Panc1 (cell line): Measurements from ENCODE around the gene MAPK14. TPM values are rescaled to one million over a fixed set of nuclear protein-coding genes. Genes with fewer than 3 reads are reported as not detected.

Experiments
- ATAC-seq: fragments of 200-7000 bp; cut with Tn5 transposase; 2 replicates; pipeline ENCODE4 v1.9.1; 2020; ENCODE audit warnings: mild to moderate bottlenecking, moderate library complexity
- BruUV-seq: library from RNA; stranded (reverse); fragments of 400-500 nt; replicated peaks from 2 replicates; lab custom pipeline; 2021; lab: Mats Ljungman, UMichigan
- CTCF ChIA-PET: fragments of 300-600 bp; sonication (Branson Sonifier 250); formaldehyde crosslinking; loops from one replicate; lab custom pipeline; 2022; ENCODE audit warnings: antibody characterized with exemption; lab: Charles Lee
- POLR2A ChIA-PET: fragments of 300-600 bp; sonication (Branson Sonifier 250); formaldehyde crosslinking; loops from one replicate; lab custom pipeline; 2022; ENCODE audit warnings: antibody characterized with exemption; lab: Charles Lee
- DNase-seq: peaks from one replicate; pipeline ENCODE4 v3.0.0-alpha.2; 2010; ENCODE audit warnings: low read depth, low spot score
- H3K27ac ChIP-seq: 2 replicates; pipeline ENCODE4 v1.5.1; 2011; ENCODE audit warnings: mild to moderate bottlenecking, low read length, inconsistent platforms
- H3K27me3 ChIP-seq: fragments of 200-500 bp; sonication (Bioruptor generic); 2 replicates; pipeline ENCODE4 v1.6.0; 2014; ENCODE audit warnings: low read length, inconsistent platforms; ENCODE audit not compliant: control insufficient read depth, insufficient read depth
- H3K36me3 ChIP-seq: fragments of 200-500 bp; sonication (Bioruptor generic); 2 replicates; pipeline ENCODE4 v1.5.1; 2014; ENCODE audit warnings: inconsistent platforms, mild to moderate bottlenecking, low read length, moderate library complexity; ENCODE audit not compliant: control insufficient read depth, insufficient read depth
- H3K4me1 ChIP-seq: 2 replicates; pipeline ENCODE4 v1.5.1; 2011; ENCODE audit warnings: inconsistent platforms, mild to moderate bottlenecking, low read length, moderate library complexity; ENCODE audit not compliant: control insufficient read depth, insufficient read depth
- H3K4me3 ChIP-seq, 2 experiments: 2 replicates each; pipeline ENCODE4 v1.5.1; 2011 to 2012; ENCODE audit warnings: low read depth in 2 of 2, low read length in 2 of 2, mild to moderate bottlenecking in 2 of 2, inconsistent platforms in 1 of 2, moderate library complexity in 1 of 2
- H3K9me3 ChIP-seq: fragments of 200-500 bp; sonication (Bioruptor generic); 2 replicates; pipeline ENCODE4 v1.5.1; 2014; ENCODE audit warnings: low read depth, mild to moderate bottlenecking, inconsistent platforms, low read length, moderate library complexity; ENCODE audit not compliant: control insufficient read depth, insufficient read depth
- CTCF ChIP-seq: fragments of 450-650 bp; IDR thresholded peaks from 2 replicates; pipeline ENCODE4 v1.5.1; 2017; ENCODE audit warnings: mild to moderate bottlenecking
- POLR2AphosphoS5 ChIP-seq: IDR thresholded peaks from 2 replicates; pipeline ENCODE4 v1.6.1; 2012; ENCODE audit warnings: mild to moderate bottlenecking, low read depth, low read length, moderate library complexity
- REST ChIP-seq, 2 experiments: IDR thresholded peaks; 2 replicates each; pipeline ENCODE4 v1.6.1; 2011 to 2012; ENCODE audit warnings: low read depth in 2 of 2, control low read depth in 1 of 2, low read length in 1 of 2, mild to moderate bottlenecking in 1 of 2, moderate library complexity in 1 of 2; ENCODE audit not compliant: insufficient read depth in 1 of 2
- SIN3A ChIP-seq: IDR thresholded peaks from 2 replicates; pipeline ENCODE4 v1.6.1; 2012; ENCODE audit warnings: low read depth, mild to moderate bottlenecking, low read length, moderate library complexity, borderline replicate concordance; ENCODE audit not compliant: insufficient read depth
- TCF7L2 ChIP-seq: IDR thresholded peaks from 2 replicates; pipeline ENCODE4 v1.6.1; 2011; ENCODE audit warnings: mild to moderate bottlenecking, low read depth, low read length, inconsistent platforms
- in situ Hi-C: cut with HindIII; loops from 2 replicates; pipeline ENCODE4 v1.10.0; 2016; ENCODE audit warnings: low sequenced_read_pairs, low pct_unique_long_range_greater_than_20kb
- intact Hi-C: fragments of 100-400 bp; cut with micrococcal nuclease; formaldehyde crosslinking; loops from one replicate; pipeline ENCODE4 v1.10.0; 2022; ENCODE audit not compliant: unreplicated experiment
- total RNA-seq: library from RNA; stranded (reverse); gene quantifications from one replicate; pipeline ENCODE4 v1.2.1, GENCODE V29; 2021; ENCODE audit not compliant: unreplicated experiment

Gene MAPK14
- total RNA-seq, 1 experiment from 2014 or later, result 42.3 TPM

- no TSS peak for BruUV-seq
- H3K27me3 ChIP-seq, result peaks cover 2% of the 10 kb centered on the region; the same call in 1 of the 2 replicates
- ChIA-PET CTCF (no interaction called here), POLR2A (no interaction called here)
- no peaks in the 10 kb centered on the region for H3K4me1 ChIP-seq
- H3K36me3 ChIP-seq, result no peaks in the 10 kb centered on the region
- no peak overlapping the region for H3K27ac ChIP-seq
- H3K4me3 ChIP-seq, result no peak overlapping the region
- DNase-seq (no peak), ATAC-seq (no peak)
- in situ Hi-C loops (no loop called here), intact Hi-C loops (no loop called here)
- no peak for TF ChIP-seq SIN3A
- no peak for TF ChIP-seq REST (IDR thresholded peaks at IDR 0.05; ENCODE audit: insufficient read depth in 1 of 2, low read depth in 2 of 2, low read length in 1 of 2)
- no peak for TF ChIP-seq CTCF
- no peak for TF ChIP-seq POLR2AphosphoS5
- TF ChIP-seq TCF7L2, result no peak
- no peaks in the 10 kb centered on the region for H3K9me3 ChIP-seq
These were observed 34.5 kb upstream of the MAPK14 start for GRCh38 chr6:35993150-35993549.

- in situ Hi-C loops, result no loop called here
- no peaks in the 10 kb centered on the region for H3K36me3 ChIP-seq
- peaks cover 2% of the 10 kb centered on the region; the same call in 1 of the 2 replicates for H3K27me3 ChIP-seq
- no peaks in the 10 kb centered on the region for H3K9me3 ChIP-seq
- TF ChIP-seq CTCF, result no peak
- TF ChIP-seq SIN3A, result no peak
- no peak for TF ChIP-seq POLR2AphosphoS5
- no peak for TF ChIP-seq REST (IDR thresholded peaks at IDR 0.05; ENCODE audit: insufficient read depth in 1 of 2, low read depth in 2 of 2, low read length in 1 of 2)
- no peak for TF ChIP-seq TCF7L2
- no TSS peak for BruUV-seq
- intact Hi-C loops, result no loop called here
- no peaks in the 10 kb centered on the region for H3K4me1 ChIP-seq
- no peak for DNase-seq
- ChIA-PET CTCF (no interaction called here), POLR2A (no interaction called here)
- H3K4me3 ChIP-seq, result no peak overlapping the region
- H3K27ac ChIP-seq, result no peak overlapping the region
- no peak for ATAC-seq
These were observed 27.2 kb upstream of the MAPK14 start for GRCh38 chr6:36000451-36000850.
